CD4-positive, alpha-beta T cell treated with Interleukin-15 for 4 hours (primary cell): ENCODE measurements around the gene LMOD3.

ENCODE experiments used
- DNase-seq: peaks from one replicate; pipeline ENCODE4 v3.0.0-alpha.2; 2020; ENCODE audit warnings: low spot score

The LMOD3 gene

GRCh38 chr3:69091389-69092029, 30.9 kb downstream of the LMOD3 start:
- no peak for DNase-seq

DNA sequence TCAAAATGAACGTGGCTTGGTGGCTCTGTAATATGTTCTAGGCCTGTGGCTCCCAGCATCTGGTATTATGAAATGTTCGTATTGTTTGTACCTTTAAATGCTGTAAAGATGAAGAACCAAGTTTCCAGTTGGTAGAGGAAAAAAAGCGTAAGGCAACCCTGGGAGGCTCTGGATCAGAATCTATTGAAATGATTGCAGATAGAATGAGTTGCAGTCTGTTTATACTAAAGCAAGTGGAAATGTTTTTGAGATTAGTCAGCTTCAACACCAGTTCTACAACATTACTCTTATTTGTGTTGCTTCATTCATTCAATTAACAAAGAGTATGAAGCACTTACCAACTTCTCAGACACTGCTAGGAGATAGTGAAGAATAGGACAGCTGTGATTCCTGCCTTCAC, 32.4 kb downstream of the LMOD3 start:
- DNase-seq: no peak

- no peak for DNase-seq
Measured at GRCh38 chr3:69088063-69088462, 34.3 kb downstream of the LMOD3 start.

GRCh38 chr3:69087030-69087791, 35.2 kb downstream of the LMOD3 start:
- no peak for DNase-seq

DNA sequence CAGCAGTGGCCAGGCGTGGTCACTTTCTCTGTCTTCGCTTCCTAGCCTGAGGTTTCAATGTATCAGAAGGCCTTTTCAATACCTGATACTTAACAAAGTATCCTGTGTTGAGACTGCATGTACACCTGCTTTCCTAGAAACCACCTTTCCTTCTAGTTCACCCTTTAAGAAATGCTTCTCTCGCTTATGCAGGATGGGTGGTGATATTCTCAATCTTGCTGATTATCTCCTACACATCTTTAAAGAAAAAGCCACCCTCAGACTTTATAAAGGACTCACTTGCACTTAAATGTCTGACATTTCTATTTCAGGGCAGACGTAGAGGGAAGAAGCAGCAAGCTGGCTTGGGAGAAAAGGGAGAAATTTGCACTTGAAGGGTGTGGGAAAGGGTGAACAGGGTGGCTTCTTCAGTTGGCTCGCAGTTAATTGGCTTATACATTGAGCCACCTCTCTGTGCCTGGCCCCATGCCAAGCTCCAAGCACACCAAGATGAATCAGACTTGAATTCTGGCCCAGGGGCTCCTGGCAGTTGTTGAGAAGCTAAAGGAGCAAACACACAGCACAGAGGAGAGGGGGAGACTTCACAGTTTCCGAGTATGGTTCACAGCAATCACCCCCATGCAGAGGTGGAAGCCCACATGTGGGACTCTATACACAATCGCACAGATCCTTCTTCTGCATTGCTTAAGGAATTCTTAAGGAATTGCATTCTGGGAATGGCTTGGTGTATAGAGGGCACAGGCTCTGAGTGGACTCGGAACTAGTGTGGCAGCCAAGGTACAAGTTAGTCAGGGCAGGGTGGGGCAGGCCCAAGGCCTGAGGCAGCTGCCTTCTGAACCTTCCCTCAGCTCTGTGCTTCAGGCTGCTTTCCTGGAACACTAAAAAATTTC, 36.3 kb downstream of the LMOD3 start:
- peak; percentile 89 for DNase-seq

GRCh38 chr3:69085168-69085832, 37.1 kb downstream of the LMOD3 start:
- no peak for DNase-seq

- peak; percentile 93 for DNase-seq
Measured at GRCh38 chr3:69084326-69085167, 37.8 kb downstream of the LMOD3 start, which contains the start of gene ARL6IP5. Gene ARL6IP5, plus strand, starts transcription at chr3:69084937. Its CDS starts 111 bp downstream, at chr3:69085048.

DNA sequence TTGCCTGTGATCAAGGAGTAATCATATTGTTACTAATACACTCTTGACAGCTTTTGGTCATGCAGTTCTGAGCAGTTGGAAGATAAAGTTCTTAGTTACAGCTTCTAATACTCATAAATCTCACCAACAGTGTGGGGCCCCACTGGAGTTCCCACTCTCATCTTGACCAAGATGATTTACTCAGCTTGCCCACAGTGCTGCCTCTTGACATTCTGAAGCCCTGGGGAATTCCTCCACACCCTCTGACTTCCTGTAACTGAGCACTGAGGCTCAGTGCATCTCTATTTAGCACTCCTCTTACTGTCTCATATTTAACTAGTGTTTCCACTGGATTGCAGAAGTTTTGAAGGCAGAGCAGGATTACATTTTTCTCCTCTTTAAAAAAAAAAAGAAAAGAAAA, 39.6 kb downstream of the LMOD3 start:
- DNase-seq: peak; percentile 85

DNA sequence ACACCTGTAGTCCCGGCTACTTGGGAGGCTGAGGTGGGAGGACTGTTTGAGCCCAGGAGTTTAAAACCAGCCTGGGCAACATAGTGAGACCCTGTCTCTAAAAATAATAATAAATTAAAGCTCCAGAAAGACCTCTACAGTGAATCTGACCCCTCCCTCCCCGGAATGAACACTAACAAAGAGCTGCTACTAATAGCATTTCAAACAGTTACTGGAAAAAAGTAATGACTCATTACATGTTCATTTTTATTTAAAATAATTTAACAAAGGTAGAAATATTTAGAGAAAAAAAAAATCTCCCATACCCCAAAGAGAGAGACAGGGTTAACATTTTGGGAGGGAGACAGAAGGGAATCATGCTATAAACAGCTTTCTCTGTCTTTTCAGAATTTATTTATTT, 40.0 kb downstream of the LMOD3 start:
- DNase-seq: peak; percentile 46

DNA sequence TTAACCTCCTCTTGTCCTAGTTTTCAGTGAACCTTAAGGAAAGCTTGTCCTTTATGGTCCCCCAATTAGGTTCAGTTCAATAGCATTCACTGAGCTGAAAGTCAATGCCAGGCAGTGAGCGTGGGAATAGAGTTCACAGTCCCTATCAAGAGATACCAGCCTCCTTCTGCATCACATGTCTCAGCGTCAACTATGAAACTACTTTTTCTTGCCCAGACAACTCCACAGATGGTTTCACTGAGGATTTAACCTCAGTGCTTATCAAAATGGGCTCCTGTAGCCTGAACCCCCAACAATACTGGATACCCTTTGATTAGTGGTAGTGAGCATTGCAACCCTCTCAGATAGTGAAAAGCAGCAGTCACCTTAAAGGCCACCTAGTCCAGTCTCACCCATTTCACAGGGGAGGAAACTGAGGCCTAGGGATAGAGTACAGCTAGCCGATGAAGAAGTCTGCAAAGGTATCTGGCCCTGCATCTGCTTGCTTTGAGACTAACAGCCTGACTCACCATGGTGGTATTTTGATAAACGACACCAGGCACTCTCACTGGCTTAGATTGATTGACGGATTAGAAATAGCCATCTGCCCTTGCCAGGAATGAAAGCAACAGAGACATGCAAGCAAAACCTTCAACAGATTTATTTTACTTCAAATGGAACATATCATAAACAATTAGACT, 40.7 kb downstream of the LMOD3 start:
- DNase-seq: peak; percentile 35

DNA sequence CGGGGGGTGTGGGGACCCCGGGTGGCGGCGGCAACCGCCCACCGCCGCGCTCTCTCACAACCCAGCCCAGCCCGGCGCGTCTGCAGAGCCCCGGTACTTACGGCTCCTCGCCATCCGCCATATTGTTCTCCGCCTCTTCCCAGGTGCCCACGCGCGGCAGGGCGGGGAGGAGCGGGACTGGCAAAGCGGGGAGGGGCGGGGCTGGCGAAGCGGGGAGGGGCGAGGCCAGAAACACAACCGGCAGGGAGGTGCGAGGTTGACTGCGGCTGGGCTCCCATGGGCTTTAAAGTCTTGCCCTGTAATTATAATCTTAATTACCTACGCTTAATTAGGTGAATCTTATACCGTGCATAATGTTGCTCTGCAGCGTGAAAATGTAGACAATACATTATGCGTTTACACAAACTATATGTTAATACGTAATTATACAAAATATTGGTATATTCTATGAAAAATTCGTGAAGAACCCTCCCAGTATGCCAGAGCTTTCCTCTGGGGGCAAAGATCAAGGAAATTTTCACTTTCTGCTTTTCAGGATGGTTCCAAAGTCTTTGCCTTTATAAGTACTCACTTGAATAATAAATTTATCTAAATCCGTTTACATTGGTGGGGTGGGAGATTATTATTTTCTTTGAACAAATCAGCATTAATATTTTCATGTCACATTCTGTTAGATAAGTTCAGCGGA, 42.0 kb downstream of the LMOD3 start, which contains the start of gene UBA3:
UBA3 (minus strand) TSS at position 133 of the 688 bp plus-strand sequence; CDS start at position 121, 12 bp downstream.
- DNase-seq: peak; percentile 90

DNA sequence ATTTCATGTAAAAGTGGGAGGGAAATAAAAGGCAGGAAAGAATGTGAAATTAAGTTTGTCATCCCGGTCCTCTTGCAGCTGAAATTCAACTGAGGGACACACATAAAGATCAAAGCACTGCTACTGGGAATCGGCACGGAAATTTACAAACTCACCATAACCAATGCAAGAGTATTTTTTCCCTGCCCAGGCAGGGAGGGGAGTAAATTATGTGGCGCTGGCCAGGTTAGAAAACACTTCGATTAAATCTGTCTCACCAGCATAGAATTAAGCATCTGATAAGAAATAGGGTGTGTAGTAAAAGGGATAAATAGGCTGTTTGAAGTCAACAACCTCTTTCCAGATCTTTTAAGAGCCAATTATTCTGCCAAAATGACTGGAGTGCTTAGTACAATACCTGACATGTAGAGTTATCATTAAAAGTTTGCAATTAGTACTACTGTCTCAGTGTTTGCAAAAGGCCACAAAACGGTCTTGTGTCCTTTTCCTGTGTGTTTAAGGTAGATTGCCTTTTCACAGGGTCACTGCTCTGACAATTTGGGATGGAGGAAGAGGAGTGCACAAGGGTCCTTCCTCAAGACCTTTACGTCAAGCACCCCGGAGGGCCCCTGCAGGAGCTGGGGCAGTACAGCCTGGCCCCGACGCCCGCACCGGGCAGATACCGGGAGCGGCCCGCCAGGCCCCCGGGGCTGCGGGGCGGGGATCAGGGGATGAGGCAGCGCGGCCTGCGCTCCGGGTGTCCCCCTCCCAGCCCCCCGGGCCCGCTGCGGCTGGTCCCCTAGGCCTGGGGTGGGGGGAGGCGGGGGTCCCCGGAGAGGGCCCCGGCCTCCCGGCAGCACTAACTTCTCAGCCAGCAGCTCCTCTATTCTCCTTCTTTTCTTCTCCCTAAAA, 42.9 kb downstream of the LMOD3 start:
- DNase-seq: peak; percentile 18

GRCh38 chr3:69072928-69073327, 49.5 kb downstream of the LMOD3 start:
- DNase-seq: no peak

DNA sequence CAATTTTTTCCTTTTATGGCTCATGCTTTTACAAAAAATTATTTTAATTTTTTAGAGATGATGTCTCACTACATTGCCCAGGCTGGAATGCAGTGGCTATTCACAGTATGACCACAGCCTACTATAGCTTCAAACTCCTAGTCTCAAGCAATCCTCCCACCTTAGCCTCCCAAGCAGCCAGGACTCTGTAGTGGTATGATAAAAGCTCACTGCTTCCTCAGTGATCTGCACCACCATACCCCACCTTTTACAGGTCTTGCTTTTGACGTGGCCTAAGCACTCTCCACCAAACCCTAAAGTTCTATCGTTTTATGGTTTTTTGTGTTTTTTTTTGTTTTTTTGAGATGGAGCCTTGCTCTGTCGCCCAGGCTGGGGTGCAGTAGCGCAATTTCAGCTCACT, 56.3 kb downstream of the LMOD3 start:
- no peak for DNase-seq

GRCh38 chr3:69065318-69065964, 57.0 kb downstream of the LMOD3 start:
- peak; percentile 45 for DNase-seq

DNA sequence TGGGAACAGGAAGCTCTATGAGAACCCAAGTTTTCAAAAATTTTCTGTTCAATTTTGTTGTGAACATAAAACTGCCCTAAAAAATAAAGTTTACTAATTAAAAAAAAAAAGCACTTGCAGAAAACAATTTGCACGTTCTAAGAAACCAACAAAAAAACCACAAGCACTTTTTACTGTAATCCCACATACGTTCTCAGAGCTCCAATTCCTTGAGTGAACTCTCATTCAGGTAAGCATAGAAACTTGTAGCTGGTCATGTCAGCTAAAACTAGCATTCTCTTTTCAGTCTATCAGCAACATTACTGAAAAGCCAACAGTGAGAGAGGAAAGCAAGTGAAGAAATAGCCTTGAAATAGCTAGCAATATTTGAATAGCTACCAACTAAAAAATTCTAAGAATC, 58.8 kb downstream of the LMOD3 start:
- DNase-seq: peak; percentile 69

GRCh38 chr3:69059688-69060087, 62.7 kb downstream of the LMOD3 start:
- no peak for DNase-seq

DNA sequence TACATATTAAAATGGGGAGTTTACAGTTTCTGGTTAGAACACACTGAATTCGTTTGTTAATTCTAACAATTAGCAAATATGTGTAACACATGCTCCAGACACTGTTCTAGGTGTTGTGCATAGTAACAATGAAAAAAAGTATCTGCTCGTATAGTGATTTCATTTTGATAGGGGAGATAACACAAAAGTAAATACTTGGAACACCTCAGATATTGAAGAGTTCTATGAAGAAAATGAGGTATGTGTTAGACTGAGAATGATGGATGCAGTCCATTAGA, 63.5 kb downstream of the LMOD3 start:
- no peak for DNase-seq
